HEK293 (cell line): ENCODE results near the gene BPIFB4.

Source experiments
- CTCF ChIA-PET: fragments of 350-600 bp; formaldehyde crosslinking; extraction: SDS; loops from one replicate; lab custom pipeline; 2021; ENCODE audit warnings: antibody characterized with exemption; lab: Yijun Ruan, JAX
- POLR2A ChIA-PET: fragments of 300-600 bp; formaldehyde crosslinking; extraction: SDS; loops from one replicate; lab custom pipeline; 2020; ENCODE audit warnings: antibody characterized with exemption, inconsistent platforms; lab: Yijun Ruan, JAX
- H3K27ac ChIP-seq: fragments of 200-500 bp; sonication (Bioruptor generic); 2 replicates; pipeline ENCODE4 v1.5.1; 2014; ENCODE audit warnings: low read depth, low read length, control low read depth, inconsistent platforms; ENCODE audit errors: extremely low read depth
- H3K36me3 ChIP-seq, 2 experiments: fragments of 200-500 bp in 1 of 2; sonication (Bioruptor generic) in 1 of 2; 1 replicate in 1 of 2; 2 replicates in 1 of 2; pipeline ENCODE4 v1.5.1; 2014 to 2017; ENCODE audit warnings: inconsistent platforms in 2 of 2, low read length in 2 of 2; ENCODE audit not compliant: control insufficient read depth in 2 of 2, insufficient read depth in 1 of 2
- H3K4me1 ChIP-seq: fragments of 200-500 bp; sonication (Bioruptor generic); 2 replicates; pipeline ENCODE4 v1.5.1; 2014; ENCODE audit warnings: mild to moderate bottlenecking, low read length, inconsistent platforms; ENCODE audit not compliant: control insufficient read depth, insufficient read depth
- H3K4me3 ChIP-seq: 2 replicates; pipeline ENCODE4 v1.5.1; 2011; ENCODE audit warnings: low read depth, mild to moderate bottlenecking, control low read depth, low read length, moderate library complexity
- H3K9me3 ChIP-seq: fragments of 200-500 bp; sonication (Bioruptor generic); 2 replicates; pipeline ENCODE4 v1.5.1; 2014; ENCODE audit warnings: low read depth, low read length, inconsistent platforms; ENCODE audit not compliant: control insufficient read depth, insufficient read depth
- FEZF1 ChIP-seq: fragments of 450-650 bp; formaldehyde crosslinking; IDR thresholded peaks from 2 replicates; pipeline ENCODE4 v1.5.1; 2016; ENCODE audit warnings: missing biosample characterization, missing genetic modification characterization
- KLF1 ChIP-seq: fragments of 450-650 bp; formaldehyde crosslinking; IDR thresholded peaks from 2 replicates; pipeline ENCODE4 v1.5.1; 2016; ENCODE audit warnings: missing biosample characterization, missing genetic modification characterization
- PRDM1 ChIP-seq: fragments of 450-650 bp; formaldehyde crosslinking; IDR thresholded peaks from 2 replicates; pipeline ENCODE4; 2016; ENCODE audit warnings: missing biosample characterization, missing genetic modification characterization
- ZBTB8A ChIP-seq: fragments of 450-650 bp; formaldehyde crosslinking; IDR thresholded peaks from 2 replicates; pipeline ENCODE4 v1.5.1; 2016; ENCODE audit warnings: missing biosample characterization, missing genetic modification characterization
- ZEB2 ChIP-seq: fragments of 450-650 bp; formaldehyde crosslinking; IDR thresholded peaks from 2 replicates; pipeline ENCODE4 v1.5.1; 2016; ENCODE audit warnings: missing biosample characterization, missing genetic modification characterization
- ZFP69B ChIP-seq: fragments of 450-650 bp; formaldehyde crosslinking; IDR thresholded peaks from 2 replicates; pipeline ENCODE4 v1.5.1; 2016; ENCODE audit warnings: missing biosample characterization, missing genetic modification characterization
- ZNF335 ChIP-seq: fragments of 450-650 bp; formaldehyde crosslinking; conservative IDR thresholded peaks from 2 replicates; pipeline ENCODE4 v1.5.1; 2016; ENCODE audit warnings: missing biosample characterization, missing genetic modification characterization
- ZNF391 ChIP-seq: fragments of 450-650 bp; formaldehyde crosslinking; IDR thresholded peaks from 2 replicates; pipeline ENCODE4 v1.5.1; 2016; ENCODE audit warnings: low read depth, missing biosample characterization, missing genetic modification characterization, borderline replicate concordance
- ZNF404 ChIP-seq: fragments of 450-650 bp; formaldehyde crosslinking; IDR thresholded peaks from 2 replicates; pipeline ENCODE4 v1.5.1; 2017; ENCODE audit warnings: missing biosample characterization, missing genetic modification characterization
- ZNF433 ChIP-seq: fragments of 450-650 bp; formaldehyde crosslinking; IDR thresholded peaks from 2 replicates; pipeline ENCODE4 v1.5.1; 2016; ENCODE audit warnings: missing biosample characterization, missing genetic modification characterization, low read depth
- ZNF610 ChIP-seq: fragments of 450-650 bp; formaldehyde crosslinking; IDR thresholded peaks from 2 replicates; pipeline ENCODE4 v1.5.1; 2016; ENCODE audit warnings: missing biosample characterization, missing genetic modification characterization, borderline replicate concordance
- ZNF785 ChIP-seq: fragments of 450-650 bp; formaldehyde crosslinking; IDR thresholded peaks from 2 replicates; pipeline ENCODE4 v1.5.1; 2016; ENCODE audit warnings: missing biosample characterization, missing genetic modification characterization
- TF ChIP-seq, protein P1 (sequence below): fragments of 450-650 bp; IDR thresholded peaks from 2 replicates; pipeline ENCODE4 v1.5.1; 2018; ENCODE audit warnings: missing biosample characterization, missing genetic modification characterization
- TF ChIP-seq, protein P2 (sequence below): fragments of 450-650 bp; formaldehyde crosslinking; IDR thresholded peaks from 2 replicates; pipeline ENCODE4 v1.5.1; 2016; ENCODE audit warnings: missing biosample characterization, missing genetic modification characterization

BPIFB4 gene

DNA sequence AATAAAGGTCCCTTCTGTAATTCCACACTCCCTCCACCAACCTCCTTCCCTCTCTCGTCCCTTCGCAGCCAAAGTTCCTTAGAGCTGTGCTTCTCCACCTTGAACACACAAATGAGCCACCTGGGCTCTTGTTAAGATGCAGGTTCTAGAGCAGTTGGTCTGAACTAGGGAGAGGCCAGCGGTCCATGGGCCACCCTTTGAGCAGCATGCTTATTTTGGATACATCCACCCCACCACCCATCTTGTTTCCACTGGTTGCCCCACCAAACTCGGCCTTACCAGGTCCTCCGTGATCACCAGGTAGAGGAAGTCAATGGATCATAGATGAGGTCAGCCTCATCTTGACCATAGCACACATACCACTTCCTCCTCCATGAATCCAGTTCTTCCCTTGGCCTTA is 81.2 kb downstream of the BPIFB4 start:
- no peaks in the 10 kb centered on the region for H3K36me3 ChIP-seq
- ChIA-PET CTCF (interaction anchor here (0.6 kb wide), 1 partner anchor 60 kb away, joined by 3 read pairs; no protein-coding TSS in a partner anchor), POLR2A (no interaction called here)

More for the DNA sequence above, 81.2 kb downstream of the BPIFB4 start:
- no peak overlapping the region for H3K27ac ChIP-seq
- TF ChIP-seq PRDM1 (tag by site-specific recombination), result no peak
- no peak for TF ChIP-seq ZNF785
- TF ChIP-seq ZFP69B (tag by site-specific recombination), result no peak
- TF ChIP-seq FEZF1 (tag by site-specific recombination), result no peak
- no peak for TF ChIP-seq ZEB2 (tag by site-specific recombination)
- TF ChIP-seq, protein P1, sequence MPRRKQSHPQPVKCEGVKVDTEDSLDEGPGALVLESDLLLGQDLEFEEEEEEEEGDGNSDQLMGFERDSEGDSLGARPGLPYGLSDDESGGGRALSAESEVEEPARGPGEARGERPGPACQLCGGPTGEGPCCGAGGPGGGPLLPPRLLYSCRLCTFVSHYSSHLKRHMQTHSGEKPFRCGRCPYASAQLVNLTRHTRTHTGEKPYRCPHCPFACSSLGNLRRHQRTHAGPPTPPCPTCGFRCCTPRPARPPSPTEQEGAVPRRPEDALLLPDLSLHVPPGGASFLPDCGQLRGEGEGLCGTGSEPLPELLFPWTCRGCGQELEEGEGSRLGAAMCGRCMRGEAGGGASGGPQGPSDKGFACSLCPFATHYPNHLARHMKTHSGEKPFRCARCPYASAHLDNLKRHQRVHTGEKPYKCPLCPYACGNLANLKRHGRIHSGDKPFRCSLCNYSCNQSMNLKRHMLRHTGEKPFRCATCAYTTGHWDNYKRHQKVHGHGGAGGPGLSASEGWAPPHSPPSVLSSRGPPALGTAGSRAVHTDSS (tag by site-specific recombination), result no peak
- TF ChIP-seq ZNF391 (tag by site-specific recombination), result no peak
- TF ChIP-seq KLF1 (tag by site-specific recombination), result no peak
- no peak for TF ChIP-seq ZNF404 (tag by site-specific recombination)
- TF ChIP-seq, protein P2, sequence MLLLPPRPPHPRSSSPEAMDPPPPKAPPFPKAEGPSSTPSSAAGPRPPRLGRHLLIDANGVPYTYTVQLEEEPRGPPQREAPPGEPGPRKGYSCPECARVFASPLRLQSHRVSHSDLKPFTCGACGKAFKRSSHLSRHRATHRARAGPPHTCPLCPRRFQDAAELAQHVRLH (tag by site-specific recombination), result no peak
- no peak for TF ChIP-seq ZNF610 (tag by site-specific recombination)
- no peak for TF ChIP-seq ZNF335 (tag by site-specific recombination)
- TF ChIP-seq ZNF433 (tag by site-specific recombination), result no peak
- no peak for TF ChIP-seq ZBTB8A (tag by site-specific recombination)
- TF ChIP-seq, all 188 proteins: peak for 0
- Histone ChIP-seq H3K9me3 (no peaks in the 10 kb centered on the region), H3K4me1 (no peaks in the 10 kb centered on the region), H3K4me3 (no peak overlapping the region)
